ENCODE measurements around the gene TTLL5.

The TTLL5 gene

DNA sequence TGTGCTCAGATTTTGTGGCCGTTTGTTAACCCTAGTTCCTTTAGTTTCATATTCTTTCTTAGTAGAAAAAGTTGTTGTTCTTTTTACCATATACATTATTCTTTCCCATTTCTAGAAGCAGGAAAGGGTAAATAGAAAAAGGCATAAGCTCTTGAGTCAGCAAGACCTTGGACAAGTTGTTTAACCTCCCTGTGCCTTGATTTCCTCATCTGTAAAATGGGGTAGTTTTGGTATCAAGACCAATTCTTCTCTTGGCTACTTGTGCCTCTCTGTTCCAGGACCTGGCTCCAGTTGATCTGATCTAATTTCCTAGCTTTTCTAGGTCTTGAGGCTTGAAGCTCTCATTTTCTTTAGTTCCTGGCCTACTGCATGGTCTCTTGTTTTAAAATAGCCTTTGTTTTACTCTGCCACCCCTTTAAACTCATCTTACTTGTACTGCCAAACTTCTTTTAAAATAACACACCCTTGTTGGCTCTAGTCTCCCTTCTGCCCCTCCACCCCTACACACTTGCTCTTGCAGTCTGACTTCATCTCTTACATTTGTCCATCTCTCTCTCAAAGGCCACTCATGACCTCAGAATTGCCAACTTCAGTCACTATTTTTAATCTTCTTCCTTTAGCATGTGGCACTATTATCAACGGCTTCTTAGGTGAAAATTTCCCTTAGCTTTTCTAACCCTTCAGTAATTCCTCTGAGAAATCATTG lies 143.7 kb downstream of the TTLL5 start:
- no peak for DNase-seq

DNA sequence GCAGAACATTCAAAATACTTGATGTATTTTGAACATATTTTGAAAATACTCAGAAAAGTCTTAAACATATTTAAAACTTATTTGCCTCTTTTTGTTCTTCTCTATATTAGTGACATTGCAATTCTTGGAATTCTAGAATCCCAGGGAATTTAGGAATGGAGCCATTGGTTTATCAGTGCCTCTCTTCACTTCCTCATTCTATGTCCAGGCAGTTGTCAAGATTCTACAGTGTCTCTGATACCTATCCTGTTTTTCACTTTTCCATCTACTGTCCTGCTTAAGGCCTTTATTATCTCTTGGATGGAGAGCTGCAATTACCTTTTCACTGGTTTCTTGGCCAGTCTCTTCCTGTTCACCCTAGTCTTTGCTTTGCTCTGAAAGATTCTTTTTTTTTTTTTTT lies 144.6 kb downstream of the TTLL5 start:
- DNase-seq = no peak

DNA sequence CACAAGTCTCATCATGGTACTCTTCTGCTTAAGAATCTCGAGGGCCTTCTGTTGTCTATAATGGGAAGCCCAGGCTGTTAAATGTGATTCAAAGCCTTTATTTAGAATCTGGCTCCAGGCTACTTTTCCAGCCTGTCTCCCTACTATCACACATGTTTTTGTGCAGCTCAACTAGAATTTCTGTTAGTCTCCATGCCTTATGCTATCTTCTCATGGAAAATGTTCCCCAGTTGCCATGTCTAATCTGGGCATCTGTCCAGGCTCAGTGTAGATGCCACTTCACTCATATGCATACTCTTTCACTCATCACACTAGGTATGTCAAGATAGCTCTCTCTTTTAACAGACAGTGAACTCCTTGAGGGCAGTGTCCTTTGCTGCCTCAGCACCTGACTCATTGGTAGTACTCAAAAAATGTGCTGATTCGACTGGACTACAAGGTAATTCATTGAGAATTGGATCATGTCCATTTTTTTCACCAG lies 145.3 kb downstream of the TTLL5 start:
- no peak for DNase-seq

- no peak for DNase-seq
These were observed 146.8 kb downstream of the TTLL5 start for GRCh38 chr14:75807667-75808360.

GRCh38 chr14:75811136-75811829 lies 150.2 kb downstream of the TTLL5 start:
- DNase-seq = no peak

DNA sequence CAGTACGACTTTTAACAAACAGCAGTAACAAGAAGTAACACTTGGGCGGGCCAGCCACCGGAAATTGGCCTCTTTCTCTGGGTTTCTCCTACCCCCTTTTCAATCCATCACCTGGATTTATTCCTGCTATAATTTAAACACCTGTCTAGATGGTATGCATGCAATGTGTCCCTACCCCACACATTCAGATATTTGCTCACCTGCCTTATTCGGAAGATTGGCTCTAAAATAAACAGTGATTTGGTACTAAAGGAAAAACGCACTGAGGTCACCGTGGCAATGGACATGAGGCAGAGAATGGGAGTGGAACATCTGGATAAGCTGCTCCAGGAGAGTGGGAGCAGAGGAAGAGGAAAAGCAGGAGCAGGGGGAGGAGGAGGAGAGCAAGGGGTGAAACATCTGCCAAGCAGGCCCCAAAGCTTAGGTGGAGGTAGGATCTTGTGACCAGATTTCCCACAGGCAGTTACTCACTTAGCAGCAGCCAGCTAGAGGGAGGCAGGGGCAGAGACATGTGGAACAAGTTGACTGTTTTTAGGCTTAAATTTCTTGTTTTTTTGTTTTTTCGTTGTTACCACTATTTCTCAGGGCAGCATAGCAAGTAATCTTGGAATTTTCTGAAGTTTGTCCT lies 150.9 kb downstream of the TTLL5 start:
- peak; percentile 90 for DNase-seq

- no peak for DNase-seq
These were observed 151.6 kb downstream of the TTLL5 start for GRCh38 chr14:75812622-75813021.

- DNase-seq = no peak
These were observed 159.7 kb downstream of the TTLL5 start for GRCh38 chr14:75820761-75821160.

DNA sequence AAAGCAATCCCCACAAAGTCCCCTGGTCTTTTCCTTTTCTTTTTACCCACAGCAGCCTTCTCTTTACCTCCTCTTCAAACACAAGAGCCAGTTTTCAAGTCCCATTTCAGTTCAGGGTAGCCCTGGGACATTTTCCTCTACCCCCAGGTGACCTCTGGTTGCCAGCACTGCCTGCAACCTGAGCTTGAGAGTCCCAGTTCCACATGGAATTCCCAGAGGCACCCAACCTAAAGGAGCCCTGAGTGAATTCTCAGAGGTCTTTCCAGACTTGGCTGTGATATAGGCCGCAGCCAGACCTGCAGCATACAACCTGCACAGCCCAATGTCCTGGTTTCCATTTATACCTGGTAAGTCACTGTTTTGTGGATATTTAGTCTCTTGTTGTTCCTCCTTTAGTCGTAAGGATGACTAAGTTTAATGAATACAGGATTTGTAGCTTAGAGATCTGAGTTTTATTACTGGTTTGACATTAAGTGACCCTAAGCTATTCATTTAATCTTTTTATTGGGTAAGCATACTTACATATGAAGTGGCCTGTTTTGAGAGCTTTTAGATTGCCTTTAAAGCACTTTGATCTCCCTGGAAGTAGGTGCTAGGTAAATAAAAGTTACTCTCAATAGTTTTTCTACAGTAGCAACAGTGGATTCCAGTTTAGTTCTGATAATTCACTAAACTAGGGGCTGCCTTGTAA lies 160.9 kb downstream of the TTLL5 start:
- DNase-seq = no peak

DNA sequence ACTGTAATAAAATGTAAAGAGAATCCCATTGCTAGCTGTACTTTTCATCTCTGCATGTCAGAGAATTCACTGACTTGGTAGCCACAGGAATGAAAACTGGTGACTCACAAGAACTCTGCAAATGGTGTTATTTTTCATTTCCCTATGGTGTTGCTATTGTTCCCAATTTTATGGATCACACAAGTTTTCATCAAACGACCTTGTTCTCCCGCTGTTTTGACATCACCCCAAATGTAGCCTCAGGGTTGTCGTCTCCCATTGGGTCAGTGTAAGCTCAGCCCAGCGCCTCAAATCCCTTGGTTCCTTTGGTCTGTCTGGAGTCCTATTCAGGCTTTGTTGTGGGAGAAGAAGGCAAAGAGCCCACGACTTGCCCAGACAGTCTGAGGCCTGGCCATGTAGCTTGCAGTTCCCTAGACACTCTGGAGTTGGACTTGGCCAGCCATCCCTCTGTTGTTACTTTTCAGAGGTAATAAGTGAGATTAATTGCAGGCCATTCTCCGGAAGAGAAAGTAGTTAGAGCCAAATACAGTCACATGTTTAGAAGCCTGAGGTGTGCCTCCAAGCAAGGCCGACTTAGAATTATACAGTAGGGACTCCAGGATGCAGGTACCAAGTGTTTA lies 161.6 kb downstream of the TTLL5 start:
- no peak for DNase-seq

GRCh38 chr14:75823334-75823733 lies 162.3 kb downstream of the TTLL5 start:
- DNase-seq = no peak

DNA sequence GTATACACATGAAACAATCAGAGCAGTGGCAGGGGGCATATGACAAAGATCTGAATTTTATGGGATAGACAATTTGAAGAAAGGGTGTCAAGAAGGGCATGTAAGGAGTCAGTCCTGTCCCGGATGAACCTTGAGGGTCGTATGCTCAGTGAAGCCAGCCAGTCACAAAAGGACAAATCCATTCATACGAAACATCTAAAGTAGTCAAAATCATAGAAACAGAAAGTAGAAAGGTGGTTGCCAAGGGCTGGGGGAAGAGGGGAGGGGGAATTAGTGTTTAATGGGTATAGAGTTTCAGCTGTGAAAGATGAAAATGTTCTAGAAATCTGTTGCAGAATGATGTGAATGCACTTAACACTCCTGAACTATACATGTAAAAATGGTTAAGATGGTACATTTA lies 163.3 kb downstream of the TTLL5 start:
- DNase-seq = no peak

GRCh38 chr14:75825147-75825592 lies 164.1 kb downstream of the TTLL5 start:
- no peak for DNase-seq

DNA sequence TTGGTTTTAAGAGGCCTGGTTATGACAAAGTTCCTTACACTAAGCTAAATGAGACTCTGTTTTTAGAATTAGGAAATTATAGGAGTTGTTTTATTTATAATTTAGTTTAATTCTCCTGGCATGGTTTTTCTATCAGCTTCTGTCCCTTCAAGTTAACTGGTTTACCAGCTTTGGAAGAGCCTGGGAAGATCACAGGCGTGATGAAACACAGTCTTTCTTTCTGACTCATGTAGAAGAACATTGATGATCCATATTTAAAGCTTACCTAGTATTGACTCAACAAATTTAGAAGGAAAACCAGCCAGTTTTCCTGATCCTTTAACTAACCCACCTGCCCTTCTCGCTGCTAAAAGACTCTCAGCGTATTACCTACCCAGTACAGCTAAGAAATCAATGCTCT lies 165.6 kb downstream of the TTLL5 start:
- DNase-seq = no peak

- no peak for DNase-seq
These were observed 166.3 kb downstream of the TTLL5 start for GRCh38 chr14:75827331-75827730.

DNA sequence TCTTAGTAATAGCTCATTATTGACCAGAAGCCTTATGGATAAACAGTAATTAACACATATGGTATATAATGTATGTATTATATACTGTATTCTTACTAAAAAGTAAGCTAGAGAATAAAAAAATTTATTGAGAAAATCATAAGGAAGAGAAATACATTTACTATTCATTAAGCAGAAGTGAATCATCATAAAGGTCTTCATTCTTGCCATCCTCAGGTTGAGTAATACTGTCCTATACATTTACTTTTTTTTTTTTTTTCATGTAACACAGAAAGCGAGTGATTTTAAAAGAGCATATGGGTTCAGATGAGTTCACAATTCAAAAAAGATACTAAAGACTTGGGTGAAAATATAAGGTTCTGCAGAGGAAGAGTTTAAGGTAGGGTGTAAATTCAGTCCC lies 168.3 kb downstream of the TTLL5 start:
- DNase-seq = no peak

GRCh38 chr14:75831455-75831854 lies 170.4 kb downstream of the TTLL5 start:
- peak; percentile 83 for DNase-seq

- peak; percentile 72 for DNase-seq
These were observed 170.9 kb downstream of the TTLL5 start for GRCh38 chr14:75831952-75832351.

DNA sequence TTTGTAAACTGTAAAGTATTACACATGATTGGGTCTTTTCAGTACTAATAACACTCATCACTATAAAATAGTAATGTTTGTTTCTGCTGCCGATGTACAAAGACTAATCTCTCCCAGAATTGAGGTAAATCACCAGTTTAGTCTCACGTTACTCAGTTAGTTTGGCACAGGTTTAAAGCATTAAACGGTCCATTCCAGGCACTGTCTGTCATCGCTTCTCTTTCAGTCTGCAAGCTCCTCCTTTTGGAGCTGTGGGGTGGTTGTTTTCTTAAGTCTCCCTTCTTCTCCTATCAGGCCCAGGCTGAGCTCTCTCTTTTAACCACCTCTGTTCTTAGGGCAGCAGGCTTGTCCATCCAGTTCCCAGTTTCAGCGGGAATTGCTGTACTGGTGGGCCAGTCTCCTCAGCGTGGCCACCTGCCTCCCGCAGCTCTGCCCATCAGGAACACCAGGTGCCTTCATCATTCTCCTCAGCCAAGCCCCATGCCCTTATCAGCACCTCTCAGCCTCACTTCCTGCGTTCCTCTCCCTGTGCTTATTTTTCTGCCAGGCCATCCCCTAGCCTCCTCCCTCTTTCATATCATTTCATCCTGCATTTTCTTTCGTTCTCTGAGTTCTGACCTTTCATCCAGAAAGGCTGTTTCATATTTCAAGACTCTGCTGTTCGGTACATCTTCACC lies 171.7 kb downstream of the TTLL5 start:
- DNase-seq = peak; percentile 76

GRCh38 chr14:75833326-75834020 lies 172.4 kb downstream of the TTLL5 start:
- DNase-seq = no peak

- DNase-seq = no peak
These were observed 174.2 kb downstream of the TTLL5 start for GRCh38 chr14:75835156-75835725.

Measured in NCI-H146 (cell line).